GM21515 (cell line): ENCODE data around the gene PLRG1.
"Not testable (repeated sequence)": the region's sequence is repeated elsewhere in the genome, so short reads cannot be mapped to it uniquely, and the experiment has no call there.

Source experiments
- ATAC-seq: cut with Tn5 transposase; IDR thresholded peaks from one replicate; pipeline ENCODE4 v1.9.1; 2021; ENCODE audit not compliant: unreplicated experiment

Gene PLRG1

DNA sequence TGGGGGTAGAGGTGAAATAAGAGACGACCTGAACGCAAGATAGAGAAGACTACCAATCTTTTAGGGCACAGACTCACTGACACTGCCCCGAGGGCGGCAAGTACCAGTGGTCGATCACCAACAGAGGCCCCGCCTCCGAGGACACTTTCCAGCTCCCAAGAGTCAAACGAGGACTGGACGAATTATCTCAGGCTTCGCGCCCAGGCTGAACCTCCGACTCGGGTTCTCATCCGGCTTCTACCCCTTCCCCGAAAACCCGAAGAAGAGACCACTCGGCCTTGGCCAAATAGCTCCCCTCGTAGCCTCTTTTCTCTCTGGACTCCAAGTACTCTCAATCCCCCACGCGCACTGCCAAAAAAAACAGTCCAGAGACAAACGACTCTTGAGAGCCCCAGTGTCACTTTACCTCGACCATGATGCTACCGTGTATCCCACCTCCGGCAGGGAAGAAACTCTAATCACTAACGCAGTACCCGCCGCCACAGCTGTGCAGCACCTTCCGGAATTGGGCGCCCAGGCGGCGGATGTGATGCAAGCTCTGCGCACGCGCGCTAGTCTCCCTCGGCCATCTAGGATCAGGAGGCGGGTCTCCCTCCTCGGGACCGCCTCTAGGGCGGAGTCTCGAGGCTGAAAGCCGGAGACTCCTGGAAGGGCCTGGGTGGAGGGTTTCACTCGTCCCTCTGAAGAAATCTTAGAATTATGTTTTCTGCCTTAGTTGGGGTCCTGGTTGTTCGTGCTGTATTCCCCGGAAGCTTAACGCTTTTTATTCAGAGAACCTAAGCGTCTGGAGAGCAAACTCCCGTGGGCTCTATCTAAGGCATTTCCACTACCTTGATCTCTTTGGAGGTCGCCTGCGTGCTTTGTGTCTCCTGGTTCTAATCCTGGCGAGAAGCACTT is at the start of gene PLRG1:
Gene PLRG1 (minus strand): TSS at position 507 of the 897 bp plus-strand sequence. CDS start 92 bp downstream, at position 415.
- ATAC-seq = peak; percentile 97

DNA sequence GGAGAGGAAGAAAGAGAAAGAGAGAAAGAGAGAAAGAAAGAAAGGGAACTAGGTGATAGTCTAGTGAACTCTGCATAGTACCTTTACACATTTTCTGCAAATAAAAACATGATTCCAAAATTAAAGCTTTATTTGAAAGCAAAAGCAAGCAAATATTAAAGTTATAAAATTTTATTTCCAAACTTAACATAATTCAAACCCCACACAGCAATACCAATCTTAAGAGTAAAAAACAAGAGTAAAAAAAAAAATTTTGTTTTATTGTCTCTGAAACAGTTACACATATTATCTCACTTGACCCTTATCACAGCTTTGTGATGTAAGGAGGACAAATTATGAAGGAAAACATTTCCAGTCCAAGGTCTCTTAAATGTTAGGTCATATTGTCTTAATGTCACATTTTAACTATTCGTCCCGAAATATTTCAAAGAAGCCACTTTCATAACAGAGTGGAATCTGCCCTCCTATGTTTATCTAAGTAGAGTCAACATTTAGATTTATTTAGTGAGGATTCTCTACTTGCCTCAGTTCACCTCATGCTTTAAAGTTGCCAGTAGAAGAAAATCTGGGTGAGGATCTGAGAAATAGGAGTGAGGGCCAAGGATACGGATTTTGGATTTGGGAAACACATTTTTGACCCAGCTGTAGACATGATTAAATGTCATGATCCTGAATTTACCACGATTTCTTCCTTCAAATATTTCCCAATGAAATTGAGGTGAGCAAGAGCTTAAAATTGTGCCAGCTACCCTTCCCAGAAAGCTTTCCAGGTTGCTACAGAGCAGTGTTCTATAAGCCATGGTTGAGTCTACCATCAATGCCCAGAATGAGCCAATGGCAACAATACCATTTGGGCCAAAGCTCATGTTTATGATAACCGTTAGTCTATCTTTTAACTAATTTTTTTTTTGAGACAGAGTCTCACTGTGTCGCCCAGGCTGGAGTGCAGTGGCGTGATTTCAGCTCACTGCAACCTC is 47.9 kb upstream of the PLRG1 start:
- no peak for ATAC-seq

DNA sequence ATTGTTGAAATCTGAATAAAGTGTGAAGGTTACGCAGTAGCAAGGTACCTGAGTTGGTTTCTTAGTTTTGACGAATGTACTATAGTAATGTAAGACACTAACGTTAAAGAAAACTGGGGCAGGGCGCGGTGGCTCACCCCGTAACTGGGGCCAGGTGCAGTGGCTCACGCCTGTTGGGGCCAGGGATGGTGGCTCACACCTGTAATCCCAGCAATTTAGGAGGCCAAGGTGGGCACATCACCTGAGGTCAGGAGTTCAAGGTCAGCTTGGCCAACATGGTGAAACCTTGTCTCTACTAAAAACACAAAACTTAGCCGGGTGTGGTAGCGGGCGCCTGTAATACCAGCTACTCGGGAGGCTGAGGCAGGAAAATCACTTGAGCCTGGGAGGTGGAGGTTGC is 47.1 kb upstream of the PLRG1 start:
- ATAC-seq = not testable (repeated sequence)

DNA sequence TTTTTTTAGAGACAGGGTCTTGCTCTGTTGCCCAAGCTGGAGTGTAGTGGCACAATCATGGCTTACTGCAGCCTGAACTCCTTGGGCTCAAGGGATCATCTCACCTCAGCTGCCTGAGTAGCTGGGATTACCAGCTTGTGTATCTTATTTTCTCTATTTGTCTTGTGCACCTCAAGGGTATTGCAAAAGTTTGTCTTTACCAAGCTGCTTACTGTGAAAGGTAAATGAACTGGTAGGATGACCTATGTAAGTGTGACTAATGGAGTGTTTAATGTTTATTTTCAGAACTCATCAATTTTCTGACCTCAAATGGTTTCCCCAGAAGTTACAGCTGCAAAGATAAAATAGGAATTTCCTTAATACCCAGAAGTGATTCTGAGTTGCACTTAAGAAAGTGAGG is 45.6 kb upstream of the PLRG1 start:
- ATAC-seq = no peak

DNA sequence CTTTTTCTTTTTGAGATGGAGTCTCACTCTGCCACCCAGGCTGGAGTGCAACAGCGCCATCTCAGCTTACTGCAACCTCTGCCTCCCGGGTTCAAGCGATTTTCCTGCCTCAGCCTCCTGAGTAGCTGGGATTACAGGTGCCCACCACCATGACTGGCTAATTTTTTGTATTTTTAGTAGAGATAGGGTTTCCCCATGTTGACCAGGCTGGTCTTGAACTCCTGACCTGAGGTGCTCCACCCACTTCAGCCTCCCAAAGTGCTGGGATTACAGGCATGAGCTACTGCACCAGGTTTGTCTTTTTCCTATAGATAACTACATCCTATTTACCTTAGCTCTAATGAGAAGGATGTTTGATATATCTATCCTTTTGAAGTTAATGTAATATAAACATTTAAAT is 44.1 kb upstream of the PLRG1 start:
- ATAC-seq = not testable (repeated sequence)

DNA sequence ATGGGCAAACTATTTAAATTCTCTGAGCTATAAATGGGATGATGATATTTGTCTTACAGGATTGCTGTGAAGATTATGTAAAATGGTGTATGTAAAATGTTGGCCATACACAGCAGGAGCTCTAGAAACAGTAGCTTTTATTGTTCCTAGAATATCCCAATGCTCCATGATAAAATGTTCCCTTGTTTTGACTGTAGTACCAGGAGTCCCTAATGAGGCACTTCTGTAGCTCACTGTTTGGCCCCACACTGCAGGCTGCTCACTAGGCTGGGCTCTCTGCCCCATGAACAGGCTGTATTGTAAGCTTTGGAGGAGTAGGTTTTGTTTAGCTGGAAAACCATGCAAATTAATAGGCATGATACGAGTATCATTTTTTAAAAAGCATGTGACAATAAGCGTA is 43.7 kb upstream of the PLRG1 start:
- no peak for ATAC-seq

DNA sequence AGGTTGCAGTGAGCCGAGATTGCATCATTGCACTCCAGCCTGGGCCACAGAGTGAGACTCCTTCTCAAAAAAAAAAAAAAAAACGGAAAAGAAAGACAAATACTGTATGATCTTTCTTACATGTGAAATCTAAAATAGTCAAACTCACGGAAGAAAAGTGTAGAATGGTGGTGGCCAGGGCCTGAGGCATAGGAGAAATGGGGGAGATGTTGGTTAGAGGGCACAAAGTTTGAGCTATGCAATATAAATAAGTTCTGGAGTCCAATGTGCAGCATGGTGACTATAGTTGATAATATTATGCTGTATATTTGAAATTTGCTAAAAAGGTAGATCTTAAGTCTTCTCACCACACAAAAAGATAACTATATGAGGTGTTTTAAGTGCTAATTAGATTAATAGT is 41.7 kb upstream of the PLRG1 start:
- no peak for ATAC-seq

- no peak for ATAC-seq
These were observed 40.3 kb upstream of the PLRG1 start, which contains the start of gene FGA for GRCh38 chr4:154590329-154591006. FGA (minus strand) TSS chr4:154590742; CDS start chr4:154590687, 55 bp downstream.

- ATAC-seq = no peak
These were observed 39.3 kb upstream of the PLRG1 start for GRCh38 chr4:154589296-154590197.

- no peak for ATAC-seq
These were observed 38.0 kb upstream of the PLRG1 start for GRCh38 chr4:154588198-154588597.

DNA sequence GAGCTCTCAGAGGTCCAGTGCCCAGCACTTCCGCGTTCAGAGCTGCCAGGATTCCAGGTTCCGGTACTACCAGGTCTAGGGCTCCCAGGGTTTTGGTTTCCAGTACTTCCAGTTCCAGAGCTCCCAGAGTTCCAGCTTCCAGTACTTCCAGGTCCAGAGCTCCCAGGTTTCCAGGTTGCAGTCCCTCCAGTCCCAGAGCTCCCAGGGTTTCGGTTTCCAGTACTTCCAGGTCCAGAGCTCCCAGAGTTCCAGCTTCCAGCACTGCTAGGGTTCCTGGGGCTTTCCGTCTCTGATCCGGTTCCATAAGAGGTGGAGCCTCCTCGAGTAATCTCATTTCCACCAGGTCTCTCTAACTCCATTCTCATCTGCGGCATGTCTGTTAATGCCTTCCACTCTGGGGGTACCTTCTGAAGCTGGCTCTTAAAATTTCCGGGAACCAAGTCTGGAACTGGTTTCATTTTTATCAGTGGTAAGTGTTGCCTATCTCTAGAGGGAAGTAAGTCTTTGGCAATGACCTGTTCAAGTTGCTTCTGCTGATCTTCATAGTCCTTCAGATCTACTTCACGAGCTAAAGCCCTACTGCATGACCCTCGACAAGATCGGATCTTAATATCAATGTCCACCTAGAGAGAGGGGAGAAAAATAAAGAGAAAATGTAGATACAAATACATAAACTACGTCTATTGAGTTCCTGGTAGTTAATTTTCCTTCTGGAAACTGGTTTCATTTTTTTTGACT is 36.3 kb upstream of the PLRG1 start:
- ATAC-seq = no peak

DNA sequence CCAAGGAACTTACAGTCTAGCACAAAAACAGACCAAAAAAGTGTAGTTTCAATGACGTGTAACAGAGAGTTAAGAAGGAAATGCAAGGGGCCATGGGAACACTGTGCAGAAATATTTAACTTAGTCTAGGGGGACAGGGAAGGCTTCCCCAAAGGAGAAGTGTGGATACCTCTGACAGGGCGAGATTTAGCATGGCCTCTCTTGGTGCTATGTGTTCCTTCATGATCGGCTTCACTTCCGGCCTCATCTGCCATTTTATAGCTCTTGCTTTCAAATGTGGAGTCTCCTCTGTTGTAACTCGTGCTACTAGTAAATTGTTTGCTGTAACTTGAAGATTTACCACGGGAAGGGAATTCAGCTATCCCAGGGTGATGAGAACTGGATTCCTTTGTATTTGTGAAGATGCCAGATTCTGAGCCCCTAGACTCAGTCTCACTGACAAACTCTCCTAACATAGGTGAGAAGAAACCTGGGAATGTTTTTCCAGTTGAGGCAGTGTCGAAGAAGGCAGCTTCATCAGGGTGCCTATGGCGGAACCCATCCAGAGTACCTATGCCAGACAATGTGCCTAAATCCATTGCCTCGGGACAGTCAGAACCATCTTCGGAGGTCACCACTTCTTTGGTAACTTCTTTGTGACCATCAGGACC is 35.3 kb upstream of the PLRG1 start:
- ATAC-seq = no peak

DNA sequence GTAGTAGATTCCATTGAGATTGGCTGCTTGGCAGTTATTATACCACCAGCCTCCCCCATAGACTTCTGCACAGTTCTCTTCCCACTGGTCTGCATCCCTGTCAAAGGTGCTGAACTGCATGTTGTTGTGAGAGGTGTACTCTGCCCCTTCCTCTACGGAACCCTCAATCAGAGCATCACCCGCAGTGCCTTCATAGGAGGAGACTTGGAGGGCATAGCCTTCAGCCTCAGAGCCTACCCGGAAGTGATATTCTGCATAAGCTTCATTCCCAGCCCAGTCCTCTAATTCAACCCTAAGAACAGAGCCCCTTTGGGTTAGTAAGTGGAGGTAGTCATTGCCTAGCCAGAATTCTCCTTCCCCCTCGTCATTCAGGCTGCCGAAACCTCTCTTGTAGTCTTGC is 34.1 kb upstream of the PLRG1 start:
- no peak for ATAC-seq

- no peak for ATAC-seq
These were observed 33.5 kb upstream of the PLRG1 start for GRCh38 chr4:154583677-154584076.

GRCh38 chr4:154583230-154583629 is 33.0 kb upstream of the PLRG1 start:
- ATAC-seq = no peak

- no peak for ATAC-seq
These were observed 32.5 kb upstream of the PLRG1 start for GRCh38 chr4:154582723-154583122.

DNA sequence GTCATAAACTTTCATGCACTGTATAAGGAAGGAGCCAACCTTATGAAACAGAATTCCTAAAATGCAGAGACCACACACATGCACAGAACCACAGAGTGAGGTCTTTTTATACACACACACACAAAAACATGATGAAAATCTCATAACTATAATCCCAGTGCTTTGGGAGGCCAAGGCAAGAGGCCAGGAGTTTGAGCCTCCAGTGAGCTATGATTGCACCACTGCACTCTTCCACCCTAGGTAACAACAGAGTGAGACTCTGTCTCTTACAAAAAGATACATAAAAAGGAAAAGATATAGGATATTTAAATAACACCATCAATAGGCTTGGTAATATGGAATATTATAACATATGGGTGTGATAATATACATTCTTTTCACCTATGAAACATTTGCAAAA is 29.7 kb upstream of the PLRG1 start:
- no peak for ATAC-seq

- no peak for ATAC-seq
These were observed 28.7 kb upstream of the PLRG1 start for GRCh38 chr4:154578919-154579318.

DNA sequence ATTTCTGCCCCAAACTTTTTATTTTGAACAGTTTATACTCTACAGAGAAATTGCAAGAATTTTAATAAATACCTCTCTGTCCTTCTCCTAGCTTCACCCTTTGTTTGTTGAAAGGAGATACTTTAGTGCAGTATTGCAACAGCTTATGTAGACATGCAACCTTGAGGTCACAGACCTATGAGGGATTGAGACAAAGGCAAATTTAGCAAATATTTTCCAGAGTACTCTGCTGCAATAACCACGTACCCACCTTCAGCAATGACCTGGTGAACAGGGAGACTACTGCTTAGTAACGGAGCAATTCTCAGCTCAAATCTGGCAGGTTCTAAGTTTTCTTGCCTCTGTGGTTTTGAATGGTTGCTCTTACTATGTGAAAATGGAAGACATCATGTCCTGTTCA is 27.1 kb upstream of the PLRG1 start:
- ATAC-seq = no peak
